Kidney epithelial cell (primary cell): Measurements from ENCODE around the gene SLC12A5. TPM values are rescaled to one million over a fixed set of nuclear protein-coding genes. Genes with fewer than 3 reads are reported as not detected.

Experiments used
- DNase-seq: peaks from one replicate; pipeline ENCODE4 v3.0.0-alpha.2; 2010; ENCODE audit warnings: low read depth
- H3K27me3 ChIP-seq: 2 replicates; pipeline ENCODE4 v1.6.0; 2011; ENCODE audit warnings: low read length; ENCODE audit not compliant: control insufficient read depth, insufficient read depth
- H3K36me3 ChIP-seq: 2 replicates; pipeline ENCODE4 v1.5.1; 2011; ENCODE audit warnings: low read length; ENCODE audit not compliant: control insufficient read depth, insufficient read depth
- H3K4me3 ChIP-seq: 2 replicates; pipeline ENCODE4 v1.5.1; 2011; ENCODE audit warnings: low read depth, mild to moderate bottlenecking, control low read depth, low read length
- total RNA-seq: library from RNA; depleted of rRNA; stranded (reverse); fragments of >200 nt; gene quantifications from 2 replicates; pipeline ENCODE4 v1.2.3, GENCODE V29; 2015
- TF ChIP-seq, protein P1 (sequence below): IDR thresholded peaks from 2 replicates; pipeline ENCODE4 v1.5.1; 2011; ENCODE audit warnings: mild to moderate bottlenecking, moderate library complexity, low read length, control low read depth, inconsistent platforms; ENCODE audit not compliant: insufficient read depth, poor library complexity, severe bottlenecking

Gene SLC12A5
- total RNA-seq, 1 donor from 2014 or later, result not detected

DNA sequence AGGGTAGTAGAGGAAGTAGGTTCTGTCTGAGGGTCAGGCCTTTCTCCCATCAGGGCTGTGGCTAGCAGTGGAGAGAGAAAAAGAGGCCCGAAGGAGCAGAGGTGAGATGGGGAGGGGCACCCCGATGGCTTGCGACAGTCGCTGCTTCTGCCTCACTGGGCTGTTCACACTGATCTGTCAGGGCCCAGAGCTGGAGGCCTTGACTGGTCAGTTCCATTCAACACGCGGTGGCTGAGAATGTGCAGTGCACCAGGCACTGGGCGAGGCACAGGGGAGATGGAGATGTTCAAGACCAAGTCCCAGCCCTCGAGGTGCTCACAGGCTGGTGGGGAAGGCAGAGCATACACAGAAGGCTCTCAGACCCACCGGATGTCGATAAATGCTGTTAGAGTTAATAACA is 21.4 kb downstream of the SLC12A5 start:
- TF ChIP-seq, protein P1, sequence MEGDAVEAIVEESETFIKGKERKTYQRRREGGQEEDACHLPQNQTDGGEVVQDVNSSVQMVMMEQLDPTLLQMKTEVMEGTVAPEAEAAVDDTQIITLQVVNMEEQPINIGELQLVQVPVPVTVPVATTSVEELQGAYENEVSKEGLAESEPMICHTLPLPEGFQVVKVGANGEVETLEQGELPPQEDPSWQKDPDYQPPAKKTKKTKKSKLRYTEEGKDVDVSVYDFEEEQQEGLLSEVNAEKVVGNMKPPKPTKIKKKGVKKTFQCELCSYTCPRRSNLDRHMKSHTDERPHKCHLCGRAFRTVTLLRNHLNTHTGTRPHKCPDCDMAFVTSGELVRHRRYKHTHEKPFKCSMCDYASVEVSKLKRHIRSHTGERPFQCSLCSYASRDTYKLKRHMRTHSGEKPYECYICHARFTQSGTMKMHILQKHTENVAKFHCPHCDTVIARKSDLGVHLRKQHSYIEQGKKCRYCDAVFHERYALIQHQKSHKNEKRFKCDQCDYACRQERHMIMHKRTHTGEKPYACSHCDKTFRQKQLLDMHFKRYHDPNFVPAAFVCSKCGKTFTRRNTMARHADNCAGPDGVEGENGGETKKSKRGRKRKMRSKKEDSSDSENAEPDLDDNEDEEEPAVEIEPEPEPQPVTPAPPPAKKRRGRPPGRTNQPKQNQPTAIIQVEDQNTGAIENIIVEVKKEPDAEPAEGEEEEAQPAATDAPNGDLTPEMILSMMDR, result no peak
- Histone ChIP-seq H3K4me3 (no peak overlapping the region), H3K27me3 (peaks cover 8% of the 10 kb centered on the region), H3K36me3 (no peaks in the 10 kb centered on the region)
- DNase-seq, result no peak

DNA sequence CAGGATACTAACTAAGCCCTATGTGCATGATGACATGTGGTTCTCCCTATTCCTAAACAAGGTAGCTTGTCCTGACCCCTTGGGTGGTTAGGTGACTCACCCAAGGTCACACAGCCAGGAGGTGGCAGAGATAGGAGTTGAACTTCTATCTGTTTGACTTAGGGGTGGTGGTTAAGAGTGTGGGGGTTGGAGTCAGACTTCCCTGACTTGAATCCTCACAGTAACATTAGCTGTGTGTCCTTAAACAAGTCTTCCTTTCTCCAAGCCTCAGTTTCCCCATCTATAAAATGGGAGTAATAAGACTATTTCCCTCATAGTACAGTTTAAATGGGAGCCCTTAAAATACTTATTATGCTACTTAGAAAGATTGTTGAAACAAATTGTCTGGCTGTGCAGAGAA is 21.9 kb downstream of the SLC12A5 start:
- no peak overlapping the region for H3K4me3 ChIP-seq
- DNase-seq, result no peak
- H3K27me3 ChIP-seq, result peaks cover 8% of the 10 kb centered on the region
- H3K36me3 ChIP-seq, result no peaks in the 10 kb centered on the region
- TF ChIP-seq, protein P1, result no peak

DNA sequence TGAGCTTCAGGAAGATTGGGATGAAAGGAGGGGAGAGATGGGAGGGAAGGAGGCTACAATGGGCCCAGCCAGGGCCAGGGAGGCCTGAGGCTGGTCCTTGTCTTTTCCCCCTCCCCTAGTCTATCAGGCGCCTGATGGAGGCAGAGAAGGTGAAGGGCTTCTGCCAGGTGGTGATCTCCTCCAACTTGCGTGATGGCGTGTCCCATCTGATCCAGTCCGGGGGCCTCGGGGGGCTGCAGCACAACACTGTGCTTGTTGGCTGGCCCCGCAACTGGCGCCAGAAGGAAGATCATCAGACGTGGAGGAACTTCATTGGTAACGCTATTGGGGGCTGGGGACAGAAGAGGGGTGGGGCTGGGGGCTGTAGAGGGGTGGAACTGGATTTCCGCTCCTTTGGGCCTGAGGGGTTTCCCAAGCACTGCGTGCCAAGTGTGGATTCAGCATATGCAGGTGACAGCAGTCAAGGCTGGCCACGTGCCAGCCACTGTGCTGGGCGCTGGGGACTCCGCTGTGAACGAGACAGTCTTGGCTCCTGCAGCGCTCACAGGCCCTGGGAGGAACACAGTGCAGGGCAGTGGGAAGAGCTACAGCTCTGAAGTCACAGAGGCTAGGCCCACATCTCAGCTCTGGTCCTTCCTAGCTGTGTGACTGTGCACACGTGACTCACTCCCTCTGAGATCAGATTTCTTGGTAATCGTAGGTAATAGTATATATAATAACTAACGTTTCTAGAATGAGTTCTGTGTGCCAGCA is 22.7 kb downstream of the SLC12A5 start:
- DNase-seq, result no peak
- no peaks in the 10 kb centered on the region for H3K36me3 ChIP-seq
- peaks cover 16% of the 10 kb centered on the region for H3K27me3 ChIP-seq

DNA sequence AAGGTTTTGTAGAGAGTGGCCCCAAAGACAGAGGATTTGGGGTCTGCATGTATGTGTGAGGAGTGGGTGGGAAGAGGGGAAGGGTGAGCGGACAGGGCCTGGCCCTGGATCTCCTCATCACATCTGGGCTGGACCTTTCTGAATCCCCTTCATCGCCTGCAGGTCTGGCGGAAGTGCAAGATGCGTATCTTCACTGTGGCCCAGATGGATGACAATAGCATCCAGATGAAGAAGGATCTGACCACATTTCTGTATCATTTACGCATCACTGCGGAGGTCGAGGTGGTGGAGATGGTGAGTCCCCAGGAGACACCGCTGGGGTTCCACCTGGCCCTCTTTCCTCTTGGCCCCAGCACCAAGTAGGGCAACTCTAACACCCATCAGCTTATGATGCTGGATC is 24.4 kb downstream of the SLC12A5 start:
- DNase-seq, result no peak
- Histone ChIP-seq H3K36me3 (no peaks in the 10 kb centered on the region), H3K4me3 (no peak overlapping the region), H3K27me3 (peaks cover 33% of the 10 kb centered on the region)
- TF ChIP-seq, protein P1, result no peak

More for the DNA sequence above, 22.7 kb downstream of the SLC12A5 start:
- no peak overlapping the region for H3K4me3 ChIP-seq
- TF ChIP-seq, protein P1, result no peak

DNA sequence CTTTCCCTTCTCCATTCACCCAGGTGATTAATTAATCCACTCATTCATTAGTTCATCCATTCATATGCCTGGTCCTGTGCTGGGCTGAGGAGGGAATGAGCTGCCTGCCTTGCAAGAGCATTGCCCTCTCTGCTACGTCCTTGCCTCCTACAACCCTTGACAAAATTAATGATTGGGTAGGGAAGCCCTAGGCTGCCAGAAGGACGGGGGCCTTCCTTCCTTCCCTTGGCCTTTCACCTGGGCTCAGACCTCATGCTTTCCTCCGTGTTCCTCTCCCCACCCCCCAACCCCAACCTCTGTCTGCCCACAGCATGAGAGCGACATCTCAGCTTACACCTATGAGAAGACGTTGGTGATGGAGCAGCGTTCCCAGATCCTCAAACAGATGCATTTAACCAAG is 25.6 kb downstream of the SLC12A5 start:
- Histone ChIP-seq H3K36me3 (no peaks in the 10 kb centered on the region), H3K4me3 (no peak overlapping the region), H3K27me3 (peaks cover 39% of the 10 kb centered on the region)
- TF ChIP-seq, protein P1, result no peak
- no peak for DNase-seq

DNA sequence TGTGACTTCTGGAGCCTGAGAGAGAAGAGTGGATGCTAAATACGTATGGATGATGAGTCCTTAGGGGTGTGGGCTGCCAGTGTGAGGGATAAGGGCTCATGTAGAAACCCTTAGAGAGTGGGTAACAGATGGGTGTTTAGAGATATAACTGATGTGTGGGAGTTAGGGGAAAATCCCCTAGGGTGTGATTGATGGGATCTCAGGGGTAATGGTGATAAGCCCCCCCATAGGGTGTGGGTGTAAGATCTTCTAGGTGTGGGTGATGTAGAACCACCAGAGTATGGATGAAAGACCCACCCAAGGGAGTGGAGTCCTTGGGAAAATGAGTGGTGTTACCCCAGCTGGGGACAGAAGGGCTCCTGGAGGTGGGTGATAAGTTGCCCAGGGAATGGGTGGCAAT is 26.3 kb downstream of the SLC12A5 start:
- TF ChIP-seq, protein P1, result no peak
- Histone ChIP-seq H3K27me3 (peaks cover 37% of the 10 kb centered on the region), H3K36me3 (no peaks in the 10 kb centered on the region), H3K4me3 (no peak overlapping the region)
- DNase-seq, result no peak
